OCI-LY7 (cell line): ENCODE data around the gene SEC22C. TPM values are rescaled to one million over a fixed set of nuclear protein-coding genes. Genes with fewer than 3 reads are reported as not detected.

ENCODE experiments used
- BruUV-seq: library from RNA; stranded (reverse); fragments of 400-500 nt; replicated peaks from 2 replicates; lab custom pipeline; 2021; lab: Mats Ljungman, UMichigan
- CTCF ChIA-PET: fragments of 300-600 bp; sonication (Branson Sonifier 250); formaldehyde crosslinking; loops from one replicate; lab custom pipeline; 2022; ENCODE audit warnings: antibody characterized with exemption; ENCODE audit not compliant: unreplicated experiment; lab: Charles Lee
- POLR2A ChIA-PET: fragments of 300-600 bp; sonication (Branson Sonifier 250); formaldehyde crosslinking; loops from one replicate; lab custom pipeline; 2022; ENCODE audit warnings: antibody characterized with exemption; lab: Charles Lee
- DNase-seq: peaks from one replicate; pipeline ENCODE4 v3.0.0-alpha.2; 2015; ENCODE audit warnings: low spot score
- H2AFZ ChIP-seq: fragments of 200-600 bp; sonication (generic), shearing (Covaris generic); 2 replicates; pipeline ENCODE4 v1.6.1; 2014; ENCODE audit warnings: mild to moderate bottlenecking, antibody characterized with exemption, low read length, moderate library complexity
- H3K27ac ChIP-seq: fragments of 200-600 bp; sonication (generic); 2 replicates; pipeline ENCODE4 v1.5.1; 2014; ENCODE audit warnings: mixed run types, low read depth, mild to moderate bottlenecking, moderate library complexity, low read length, inconsistent platforms; ENCODE audit not compliant: poor library complexity, severe bottlenecking
- H3K36me3 ChIP-seq: fragments of 200-600 bp; sonication (generic); 2 replicates; pipeline ENCODE4 v1.6.1; 2014; ENCODE audit warnings: mild to moderate bottlenecking, antibody characterized with exemption, low read length, moderate library complexity, mixed read lengths; ENCODE audit not compliant: insufficient read depth
- H3K4me1 ChIP-seq: fragments of 200-600 bp; sonication (generic); 2 replicates; pipeline ENCODE4 v1.5.1; 2014; ENCODE audit warnings: mild to moderate bottlenecking, low read length; ENCODE audit not compliant: insufficient read depth, poor library complexity, severe bottlenecking
- H3K4me2 ChIP-seq: fragments of 200-600 bp; sonication (generic); 2 replicates; pipeline ENCODE4 v1.6.1; 2014; ENCODE audit warnings: mild to moderate bottlenecking, low read length
- H3K4me3 ChIP-seq: fragments of 200-600 bp; sonication (generic); 2 replicates; pipeline ENCODE4 v1.5.1; 2014; ENCODE audit warnings: mild to moderate bottlenecking, low read depth, low read length; ENCODE audit not compliant: poor library complexity, severe bottlenecking
- H3K79me2 ChIP-seq: fragments of 200-600 bp; sonication (generic); 2 replicates; pipeline ENCODE4 v1.6.1; 2016; ENCODE audit warnings: low read depth, mild to moderate bottlenecking, low read length, moderate library complexity, mixed read lengths; ENCODE audit not compliant: insufficient read depth
- H3K9me2 ChIP-seq: fragments of 200-600 bp; sonication (generic); 2 replicates; pipeline ENCODE4 v1.6.1; 2016; ENCODE audit warnings: mild to moderate bottlenecking, low read length, mixed read lengths; ENCODE audit not compliant: insufficient read depth
- H3K9me3 ChIP-seq: fragments of 200-600 bp; sonication (generic); 2 replicates; pipeline ENCODE4 v1.6.1; 2014; ENCODE audit warnings: mild to moderate bottlenecking, mixed run types, low read length, mixed read lengths
- H4K20me1 ChIP-seq: fragments of 200-600 bp; sonication (generic); 2 replicates; pipeline ENCODE4 v1.6.1; 2014; ENCODE audit warnings: mild to moderate bottlenecking, antibody characterized with exemption, low read length, moderate library complexity, mixed read lengths; ENCODE audit not compliant: insufficient read depth
- CTCF ChIP-seq: fragments of 200-600 bp; sonication (generic); conservative IDR thresholded peaks from 2 replicates; pipeline ENCODE4 v1.5.1; 2014; ENCODE audit warnings: mild to moderate bottlenecking, antibody characterized with exemption, low read length, moderate library complexity, mixed read lengths
- EZH2phosphoT487 ChIP-seq: fragments of 200-600 bp; sonication (generic); IDR thresholded peaks from 2 replicates; pipeline ENCODE4 v1.6.1; 2018; ENCODE audit warnings: low read depth, borderline replicate concordance, mild to moderate bottlenecking, mixed run types, antibody characterized with exemption, low read length, moderate library complexity, mixed read lengths
- intact Hi-C: fragments of 100-400 bp; cut with micrococcal nuclease; formaldehyde crosslinking; loops from one replicate; pipeline ENCODE4 v1.10.0; 2022; ENCODE audit not compliant: unreplicated experiment
- total RNA-seq, 2 experiments: library from RNA; depleted of rRNA in 1 of 2; stranded (reverse); fragments of >200 nt in 1 of 2; shearing (Covaris generic) in 1 of 2; gene quantifications; 2 replicates each; pipeline ENCODE4 v1.2.3, GENCODE V29; 2014 to 2022

SEC22C gene
- total RNA-seq, 2 experiments from 2014 or later = 33.0 to 36.2 TPM

DNA sequence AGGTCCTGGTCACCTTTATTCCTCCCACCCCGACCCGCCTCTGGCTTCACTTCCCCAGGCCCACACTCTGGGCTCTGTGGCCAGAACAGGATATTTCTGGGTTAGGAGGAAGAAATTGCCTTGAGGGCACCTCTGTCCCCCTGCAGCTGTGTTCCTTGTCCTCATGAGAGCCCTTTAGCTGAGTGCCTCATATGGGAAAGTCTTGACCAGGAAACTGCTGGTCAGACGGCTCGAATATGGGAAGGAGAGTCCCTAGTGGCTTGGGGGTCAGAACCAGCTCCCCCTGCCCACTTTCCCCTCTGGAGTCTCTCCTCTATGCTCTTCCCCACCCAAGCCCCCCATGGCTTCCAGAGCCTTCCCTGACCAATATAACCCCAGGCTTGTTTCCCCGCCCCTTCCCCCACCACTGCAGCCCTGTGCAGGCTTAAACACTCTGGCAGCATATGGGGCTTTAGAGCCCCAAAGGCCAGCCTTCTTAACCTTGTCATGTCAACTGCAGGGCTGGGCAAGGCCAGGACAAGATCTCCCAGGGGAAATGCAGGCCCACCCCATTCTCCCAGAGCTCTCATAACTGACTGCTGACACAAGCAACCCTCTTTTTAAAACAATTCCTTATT lies 36.4 kb downstream of the SEC22C start:
- BruUV-seq = no TSS peak
- H4K20me1 ChIP-seq = no peaks in the 10 kb centered on the region
- TF ChIP-seq EZH2phosphoT487 (no peak), CTCF (no peak)
- no peaks in the 10 kb centered on the region for H3K4me1 ChIP-seq
- H3K79me2 ChIP-seq = no peaks in the 10 kb centered on the region
- intact Hi-C loops = no loop called here
- H3K9me3 ChIP-seq = no peaks in the 10 kb centered on the region
- no peak for DNase-seq
- H3K4me2 ChIP-seq = no peak overlapping the region
- H3K36me3 ChIP-seq = peaks cover 1% of the 10 kb centered on the region; the same call in 1 of the 2 replicates
- no peak overlapping the region for H3K27ac ChIP-seq
- no peaks in the 10 kb centered on the region for H3K9me2 ChIP-seq
- ChIA-PET CTCF (no interaction called here), POLR2A (no interaction called here)
- H3K4me3 ChIP-seq = no peak overlapping the region
- no peak overlapping the region for H2AFZ ChIP-seq

- TF ChIP-seq EZH2phosphoT487 (no peak), CTCF (no peak)
- H3K9me2 ChIP-seq = no peaks in the 10 kb centered on the region
- no peaks in the 10 kb centered on the region for H3K9me3 ChIP-seq
- H3K27ac ChIP-seq = no peak overlapping the region
- ChIA-PET CTCF (interaction anchor here (0.6 to 0.7 kb wide), 2 partner anchors 11 to 149 kb away, joined by 3 read pairs; no protein-coding TSS in a partner anchor), POLR2A (no interaction called here)
- no peak overlapping the region for H3K4me3 ChIP-seq
- no peaks in the 10 kb centered on the region for H3K4me1 ChIP-seq
- H3K4me2 ChIP-seq = no peak overlapping the region
- BruUV-seq = no TSS peak
- no peak for DNase-seq
- H3K79me2 ChIP-seq = no peaks in the 10 kb centered on the region
- H4K20me1 ChIP-seq = no peaks in the 10 kb centered on the region
- H2AFZ ChIP-seq = no peak overlapping the region
- intact Hi-C loops = loop anchor here (5.0 kb wide), 1 partner anchor 42 kb away; the partner anchor contains the start of gene VIPR1
- H3K36me3 ChIP-seq = no peaks in the 10 kb centered on the region
Measured at GRCh38 chr3:42544492-42545283, 37.1 kb downstream of the SEC22C start.

DNA sequence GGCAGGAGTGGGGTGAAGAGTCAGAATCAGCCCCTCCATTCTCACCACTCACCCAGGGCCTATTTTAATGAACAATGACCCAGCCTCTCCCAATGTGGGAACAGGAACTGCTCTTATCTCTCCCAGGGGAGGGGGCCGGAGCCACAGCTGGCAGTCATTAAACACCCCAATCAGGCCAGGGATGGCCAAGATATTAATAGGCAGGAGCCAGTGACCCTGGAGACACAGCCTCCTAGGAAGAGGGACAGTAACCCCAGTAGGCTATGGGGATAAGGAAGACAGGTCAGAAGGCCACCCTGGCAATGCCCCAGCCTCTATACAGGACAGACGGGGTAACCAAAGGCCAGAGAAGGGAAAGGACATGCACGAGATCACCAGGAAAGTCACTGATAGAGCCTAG lies 40.7 kb downstream of the SEC22C start:
- Histone ChIP-seq H3K27ac (no peak overlapping the region), H3K36me3 (no peaks in the 10 kb centered on the region), H3K9me3 (no peaks in the 10 kb centered on the region), H3K4me2 (no peak overlapping the region), H4K20me1 (no peaks in the 10 kb centered on the region), H3K4me3 (no peak overlapping the region), H2AFZ (no peak overlapping the region), H3K9me2 (no peaks in the 10 kb centered on the region), H3K4me1 (no peaks in the 10 kb centered on the region), H3K79me2 (no peaks in the 10 kb centered on the region)
- ChIA-PET POLR2A (no interaction called here), CTCF (no interaction called here)
- intact Hi-C loops = loop anchor here (5.0 kb wide), 1 partner anchor 39 kb away; the partner anchor contains the start of gene VIPR1
- no peak for DNase-seq
- no TSS peak for BruUV-seq
- TF ChIP-seq EZH2phosphoT487 (no peak), CTCF (no peak)
